Epithelial cell of proximal tubule (primary cell): ENCODE measurements around the gene SPATC1L. TPM values are rescaled to one million over a fixed set of nuclear protein-coding genes. Genes with fewer than 3 reads are reported as not detected.

Source experiments
- DNase-seq: peaks from one replicate; pipeline ENCODE4 v3.0.0-alpha.2; 2011; ENCODE audit warnings: low read depth
- H3K4me3 ChIP-seq: 2 replicates; pipeline ENCODE4 v1.5.1; 2011; ENCODE audit warnings: low read depth, mild to moderate bottlenecking, low read length
- CTCF ChIP-seq: conservative IDR thresholded peaks from 2 replicates; pipeline ENCODE4 v1.5.1; 2012; ENCODE audit warnings: low read depth, mild to moderate bottlenecking, low read length
- total RNA-seq: library from RNA; depleted of rRNA; stranded (reverse); fragments of >200 nt; gene quantifications from 2 replicates; pipeline ENCODE4 v1.2.3, GENCODE V29; 2015

Gene SPATC1L
- total RNA-seq, 1 donor from 2014 or later = 22.0 TPM

- DNase-seq = no peak
- TF ChIP-seq CTCF = no peak
- no peak overlapping the region for H3K4me3 ChIP-seq
Measured at GRCh38 chr21:46116776-46117585, 67.3 kb downstream of the SPATC1L start.

GRCh38 chr21:46116189-46116775 is 68.0 kb downstream of the SPATC1L start:
- no peak for DNase-seq
- H3K4me3 ChIP-seq = no peak overlapping the region
- no peak for TF ChIP-seq CTCF

- H3K4me3 ChIP-seq = no peak overlapping the region
- DNase-seq = no peak
- no peak for TF ChIP-seq CTCF
Measured at GRCh38 chr21:46115441-46116188, 68.6 kb downstream of the SPATC1L start.

- no peak for TF ChIP-seq CTCF
- no peak for DNase-seq
- H3K4me3 ChIP-seq = no peak overlapping the region
Measured at GRCh38 chr21:46114963-46115362, 69.3 kb downstream of the SPATC1L start.

- TF ChIP-seq CTCF = no peak
Measured at GRCh38 chr21:46113497-46114176, 70.6 kb downstream of the SPATC1L start.

GRCh38 chr21:46112725-46113215 is 71.5 kb downstream of the SPATC1L start:
- no peak overlapping the region for H3K4me3 ChIP-seq
- DNase-seq = no peak
- TF ChIP-seq CTCF = no peak

More at GRCh38 chr21:46113497-46114176, 70.6 kb downstream of the SPATC1L start:
- H3K4me3 ChIP-seq = no peak overlapping the region
- DNase-seq = no peak
